ENCODE data around the gene SLC36A3.

Gene SLC36A3

DNA sequence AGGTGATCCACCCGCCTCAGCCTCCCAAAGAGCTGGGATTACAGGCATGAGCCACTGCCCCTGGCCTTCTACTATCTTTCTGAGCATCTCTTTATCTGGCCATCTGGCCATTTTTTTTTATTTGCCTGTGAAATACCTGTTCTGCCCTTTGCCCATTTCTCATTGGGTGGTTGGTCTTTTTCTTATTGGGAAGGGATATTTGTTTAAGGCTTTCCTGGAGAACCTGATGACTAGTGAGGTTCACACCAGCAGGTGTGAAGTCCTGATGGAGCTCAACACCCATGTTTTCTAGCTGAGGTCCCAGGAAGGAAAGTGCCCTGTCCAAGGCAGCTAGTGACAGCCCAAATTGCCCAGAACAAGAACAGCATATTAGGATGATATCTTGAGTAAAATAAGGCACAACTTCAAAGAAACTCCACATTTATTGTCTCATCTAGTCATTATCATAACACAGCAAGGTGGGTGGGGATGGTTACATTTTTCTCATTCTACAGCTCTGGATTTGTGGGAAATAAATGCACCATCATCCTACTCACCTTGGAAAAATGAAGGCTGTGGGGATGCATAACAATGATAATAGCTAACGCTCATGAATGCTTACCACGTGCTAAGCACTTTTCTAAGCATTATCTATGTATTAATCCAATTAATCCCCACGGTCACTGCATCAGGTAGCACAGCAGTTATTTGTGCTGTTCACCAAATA lies 20.3 kb downstream of the SLC36A3 start:
- H3K4me2 ChIP-seq (ENCODE audit: low read depth, low read length, poor library complexity, severe bottlenecking), result no peak overlapping the region
- no peaks in the 10 kb centered on the region for H3K9me2 ChIP-seq (replicated peaks; ENCODE audit: low read depth, low read length)
- TF ChIP-seq, protein P1, sequence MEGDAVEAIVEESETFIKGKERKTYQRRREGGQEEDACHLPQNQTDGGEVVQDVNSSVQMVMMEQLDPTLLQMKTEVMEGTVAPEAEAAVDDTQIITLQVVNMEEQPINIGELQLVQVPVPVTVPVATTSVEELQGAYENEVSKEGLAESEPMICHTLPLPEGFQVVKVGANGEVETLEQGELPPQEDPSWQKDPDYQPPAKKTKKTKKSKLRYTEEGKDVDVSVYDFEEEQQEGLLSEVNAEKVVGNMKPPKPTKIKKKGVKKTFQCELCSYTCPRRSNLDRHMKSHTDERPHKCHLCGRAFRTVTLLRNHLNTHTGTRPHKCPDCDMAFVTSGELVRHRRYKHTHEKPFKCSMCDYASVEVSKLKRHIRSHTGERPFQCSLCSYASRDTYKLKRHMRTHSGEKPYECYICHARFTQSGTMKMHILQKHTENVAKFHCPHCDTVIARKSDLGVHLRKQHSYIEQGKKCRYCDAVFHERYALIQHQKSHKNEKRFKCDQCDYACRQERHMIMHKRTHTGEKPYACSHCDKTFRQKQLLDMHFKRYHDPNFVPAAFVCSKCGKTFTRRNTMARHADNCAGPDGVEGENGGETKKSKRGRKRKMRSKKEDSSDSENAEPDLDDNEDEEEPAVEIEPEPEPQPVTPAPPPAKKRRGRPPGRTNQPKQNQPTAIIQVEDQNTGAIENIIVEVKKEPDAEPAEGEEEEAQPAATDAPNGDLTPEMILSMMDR (conservative IDR thresholded peaks at IDR 0.05; ENCODE audit: low read length), result no peak
- no peak for TF ChIP-seq EZH2phosphoT487 (IDR thresholded peaks at IDR 0.05; ENCODE audit: borderline replicate concordance)
- H3K4me3 ChIP-seq (ENCODE audit: low read length, poor library complexity, severe bottlenecking), result no peak overlapping the region
- no peaks in the 10 kb centered on the region for H4K20me1 ChIP-seq (ENCODE audit: insufficient read depth, low read length, poor library complexity, severe bottlenecking)
- no peaks in the 10 kb centered on the region for H3F3A ChIP-seq (ENCODE audit: low read depth)
- H3K27me3 ChIP-seq (ENCODE audit: insufficient read depth, low read length, poor library complexity, severe bottlenecking), result no peaks in the 10 kb centered on the region
- H3K36me3 ChIP-seq (ENCODE audit: insufficient read depth, low read length), result no peaks in the 10 kb centered on the region
- no peaks in the 10 kb centered on the region for H3K9me3 ChIP-seq (ENCODE audit: insufficient read depth, low read depth, low read length)
- H3K9ac ChIP-seq (ENCODE audit: low read depth, low read length, poor library complexity, severe bottlenecking), result no peak overlapping the region
- no peak overlapping the region for H2AFZ ChIP-seq (ENCODE audit: low read length)
- H3K4me1 ChIP-seq (ENCODE audit: insufficient read depth, low read length, poor library complexity, severe bottlenecking), result no peaks in the 10 kb centered on the region
- no peaks in the 10 kb centered on the region for H3K79me2 ChIP-seq (ENCODE audit: insufficient read depth, low read length)

DNA sequence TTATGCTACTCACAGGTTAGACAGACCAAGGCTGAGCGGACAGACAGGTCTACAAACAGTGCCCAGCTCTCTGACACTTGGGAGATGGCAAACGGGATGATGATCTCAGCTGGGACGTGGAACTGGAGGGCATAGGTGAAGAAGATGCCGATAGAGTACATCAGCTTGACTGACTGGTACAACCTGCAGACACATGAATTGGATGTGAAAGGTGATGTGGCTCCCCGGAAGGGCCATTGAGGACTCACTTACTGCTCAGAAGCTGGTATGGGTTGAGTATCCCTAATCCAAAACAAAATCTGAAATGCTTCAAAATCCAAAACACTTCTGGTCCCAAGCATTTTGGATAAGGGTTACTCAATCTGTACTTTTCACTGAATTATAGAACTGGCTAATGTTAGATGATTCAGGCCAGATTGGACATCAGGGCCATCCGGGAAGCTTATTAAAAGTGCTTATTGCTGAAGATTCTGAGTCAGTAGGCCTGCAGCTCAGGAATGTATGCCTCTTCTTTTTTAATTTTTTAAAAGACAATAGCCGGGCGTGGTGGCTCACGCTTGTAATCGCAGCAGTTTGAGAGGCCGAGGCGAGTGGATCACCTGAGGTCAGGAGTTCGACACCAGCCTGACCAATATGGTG lies 22.4 kb downstream of the SLC36A3 start:
- Histone ChIP-seq H2AFZ (ENCODE audit: low read length) (no peak overlapping the region), H3K9me2 (replicated peaks; ENCODE audit: low read depth, low read length) (no peaks in the 10 kb centered on the region), H3F3A (ENCODE audit: low read depth) (no peaks in the 10 kb centered on the region), H3K9me3 (ENCODE audit: insufficient read depth, low read depth, low read length) (no peaks in the 10 kb centered on the region), H3K9ac (ENCODE audit: low read depth, low read length, poor library complexity, severe bottlenecking) (no peak overlapping the region), H3K79me2 (ENCODE audit: insufficient read depth, low read length) (no peaks in the 10 kb centered on the region), H3K27me3 (ENCODE audit: insufficient read depth, low read length, poor library complexity, severe bottlenecking) (no peaks in the 10 kb centered on the region), H4K20me1 (ENCODE audit: insufficient read depth, low read length, poor library complexity, severe bottlenecking) (no peaks in the 10 kb centered on the region), H3K4me1 (ENCODE audit: insufficient read depth, low read length, poor library complexity, severe bottlenecking) (no peaks in the 10 kb centered on the region), H3K4me3 (ENCODE audit: low read length, poor library complexity, severe bottlenecking) (no peak overlapping the region), H3K4me2 (ENCODE audit: low read depth, low read length, poor library complexity, severe bottlenecking) (no peak overlapping the region), H3K36me3 (ENCODE audit: insufficient read depth, low read length) (no peaks in the 10 kb centered on the region)
- no peak for TF ChIP-seq EZH2phosphoT487 (IDR thresholded peaks at IDR 0.05; ENCODE audit: borderline replicate concordance)
- TF ChIP-seq, protein P1 (conservative IDR thresholded peaks at IDR 0.05; ENCODE audit: low read length), result no peak

DNA sequence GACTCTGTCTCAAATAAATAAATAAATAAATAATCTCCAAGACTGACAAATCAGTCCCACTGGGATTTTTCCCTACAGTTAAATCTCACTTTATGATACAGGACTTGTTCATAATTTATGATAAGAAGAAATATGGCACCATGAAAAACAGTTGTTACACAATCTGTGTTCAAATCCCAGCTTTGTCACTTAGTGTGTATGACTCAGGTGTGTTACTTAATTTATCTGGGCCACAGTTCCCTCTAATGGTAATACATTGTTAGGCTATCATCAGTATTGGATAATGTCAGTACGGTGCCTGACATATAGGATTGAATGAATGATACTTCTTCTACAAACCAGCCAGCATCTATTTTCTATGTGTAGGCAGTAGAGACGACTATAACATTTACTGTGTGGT lies 23.1 kb downstream of the SLC36A3 start:
- H3K4me2 ChIP-seq (ENCODE audit: low read depth, low read length, poor library complexity, severe bottlenecking), result no peak overlapping the region
- no peaks in the 10 kb centered on the region for H3K9me3 ChIP-seq (ENCODE audit: insufficient read depth, low read depth, low read length)
- no peaks in the 10 kb centered on the region for H3F3A ChIP-seq (ENCODE audit: low read depth)
- no peaks in the 10 kb centered on the region for H3K9me2 ChIP-seq (replicated peaks; ENCODE audit: low read depth, low read length)
- no peaks in the 10 kb centered on the region for H3K36me3 ChIP-seq (ENCODE audit: insufficient read depth, low read length)
- no peak overlapping the region for H3K4me3 ChIP-seq (ENCODE audit: low read length, poor library complexity, severe bottlenecking)
- H2AFZ ChIP-seq (ENCODE audit: low read length), result no peak overlapping the region
- TF ChIP-seq, protein P1 (conservative IDR thresholded peaks at IDR 0.05; ENCODE audit: low read length), result no peak
- no peak for TF ChIP-seq EZH2phosphoT487 (IDR thresholded peaks at IDR 0.05; ENCODE audit: borderline replicate concordance)
- H3K4me1 ChIP-seq (ENCODE audit: insufficient read depth, low read length, poor library complexity, severe bottlenecking), result no peaks in the 10 kb centered on the region
- no peaks in the 10 kb centered on the region for H3K79me2 ChIP-seq (ENCODE audit: insufficient read depth, low read length)
- no peaks in the 10 kb centered on the region for H4K20me1 ChIP-seq (ENCODE audit: insufficient read depth, low read length, poor library complexity, severe bottlenecking)
- no peaks in the 10 kb centered on the region for H3K27me3 ChIP-seq (ENCODE audit: insufficient read depth, low read length, poor library complexity, severe bottlenecking)
- H3K9ac ChIP-seq (ENCODE audit: low read depth, low read length, poor library complexity, severe bottlenecking), result no peak overlapping the region
